GM10847 (cell line): ENCODE measurements around the gene ARL15.

Source experiments
- POLR2A ChIP-seq: IDR thresholded peaks from 2 replicates; pipeline ENCODE4 v1.6.1; 2011; ENCODE audit not compliant: insufficient read length; ENCODE audit errors: extremely low read depth

ARL15 gene

GRCh38 chr5:53913941-53914340 is 396.4 kb downstream of the ARL15 start:
- TF ChIP-seq POLR2A = no peak

GRCh38 chr5:53908757-53909156 is 401.6 kb downstream of the ARL15 start:
- no peak for TF ChIP-seq POLR2A

- TF ChIP-seq POLR2A = no peak
These were observed 402.5 kb downstream of the ARL15 start for GRCh38 chr5:53907827-53908226.

- TF ChIP-seq POLR2A = no peak
These were observed 403.6 kb downstream of the ARL15 start for GRCh38 chr5:53906736-53907135.

GRCh38 chr5:53902296-53902907 is 408.0 kb downstream of the ARL15 start:
- TF ChIP-seq POLR2A = no peak

GRCh38 chr5:53900677-53901076 is 409.7 kb downstream of the ARL15 start:
- no peak for TF ChIP-seq POLR2A

- no peak for TF ChIP-seq POLR2A
These were observed 415.2 kb downstream of the ARL15 start for GRCh38 chr5:53895091-53895683.

- no peak for TF ChIP-seq POLR2A
These were observed 416.7 kb downstream of the ARL15 start for GRCh38 chr5:53893626-53894025.

- TF ChIP-seq POLR2A = no peak
These were observed 418.1 kb downstream of the ARL15 start for GRCh38 chr5:53892224-53892623.

GRCh38 chr5:53891159-53891558 is 419.2 kb downstream of the ARL15 start:
- TF ChIP-seq POLR2A = no peak

GRCh38 chr5:53890490-53890889 is 419.9 kb downstream of the ARL15 start:
- TF ChIP-seq POLR2A = no peak

GRCh38 chr5:53884844-53885243 is 425.5 kb downstream of the ARL15 start:
- no peak for TF ChIP-seq POLR2A

- TF ChIP-seq POLR2A = no peak
These were observed 426.0 kb downstream of the ARL15 start for GRCh38 chr5:53884417-53884816.

GRCh38 chr5:53882676-53883031 is 427.7 kb downstream of the ARL15 start:
- TF ChIP-seq POLR2A = no peak

- no peak for TF ChIP-seq POLR2A
These were observed 428.2 kb downstream of the ARL15 start for GRCh38 chr5:53882006-53882675.

GRCh38 chr5:53879708-53880323 is 430.6 kb downstream of the ARL15 start:
- no peak for TF ChIP-seq POLR2A

GRCh38 chr5:53878015-53878414 is 432.4 kb downstream of the ARL15 start:
- TF ChIP-seq POLR2A = no peak

- TF ChIP-seq POLR2A = no peak
These were observed 433.1 kb downstream of the ARL15 start for GRCh38 chr5:53877243-53877642.
